Islet precursor cell (in vitro differentiated cells): ENCODE measurements around the gene MRPL40.

Source experiments
- DNase-seq: peaks from one replicate; pipeline ENCODE4 v3.0.0-alpha.2; 2018

MRPL40 gene

GRCh38 chr22:19483481-19484244 is 51.3 kb downstream of the MRPL40 start:
- no peak for DNase-seq
